Middle frontal gyrus (tissue), 1 donor: ENCODE results near the gene BAHD1.

Source experiments
- DNase-seq: peaks from one replicate; pipeline ENCODE4 v3.0.0-alpha.2; 2015; ENCODE audit warnings: low spot score; ENCODE audit errors: extremely low spot score

BAHD1 gene

GRCh38 chr15:40493089-40493840 is 52.5 kb downstream of the BAHD1 start:
- DNase-seq: no peak

DNA sequence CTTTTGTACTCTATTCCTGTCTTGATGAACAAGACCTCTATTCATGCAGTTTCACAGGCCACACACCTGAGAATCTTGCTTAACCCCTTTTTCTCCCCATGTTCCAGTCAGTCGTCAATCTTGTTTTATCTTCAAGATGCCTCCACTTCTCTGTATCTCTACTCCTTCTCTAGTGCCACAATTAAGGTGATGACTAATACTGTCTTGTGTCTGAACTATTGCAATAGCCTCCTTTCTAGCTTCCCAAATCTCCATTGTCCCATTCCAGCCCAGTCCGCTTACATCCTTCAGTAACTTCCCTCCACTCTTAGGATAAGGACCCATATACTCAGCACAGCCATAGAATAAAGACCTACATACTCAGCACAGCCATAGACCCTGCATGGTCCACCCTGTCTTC is 54.8 kb downstream of the BAHD1 start:
- no peak for DNase-seq

- no peak for DNase-seq
These were observed 57.7 kb downstream of the BAHD1 start for GRCh38 chr15:40498418-40498817.

DNA sequence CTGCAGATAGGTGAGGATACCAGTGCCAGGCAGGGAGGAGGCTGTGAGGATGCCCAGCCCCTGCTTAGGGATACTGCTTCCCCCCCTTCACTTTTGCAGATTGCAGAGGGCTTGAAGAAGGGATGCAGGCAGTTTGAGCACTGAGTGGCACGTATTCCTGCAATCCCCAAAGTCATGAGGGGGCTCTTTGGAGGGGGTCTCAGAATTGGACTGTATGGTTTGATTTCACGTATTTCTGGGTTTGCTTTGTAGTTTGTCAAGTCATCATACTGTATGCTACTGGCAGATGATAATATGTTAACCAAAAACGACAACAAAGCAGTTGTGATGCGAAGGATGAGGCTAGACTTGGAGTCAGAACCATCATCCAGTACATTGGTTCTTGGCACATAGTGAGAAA is 58.1 kb downstream of the BAHD1 start:
- no peak for DNase-seq

- no peak for DNase-seq
These were observed 59.2 kb downstream of the BAHD1 start for GRCh38 chr15:40499931-40500330.

- no peak for DNase-seq
These were observed 60.0 kb downstream of the BAHD1 start for GRCh38 chr15:40500568-40501330.

GRCh38 chr15:40501487-40501886 is 60.7 kb downstream of the BAHD1 start:
- DNase-seq: no peak

GRCh38 chr15:40506964-40507571 is 66.3 kb downstream of the BAHD1 start:
- peak; percentile 22 for DNase-seq

- no peak for DNase-seq
These were observed 67.5 kb downstream of the BAHD1 start for GRCh38 chr15:40508216-40508615.

- DNase-seq: no peak
These were observed 69.4 kb downstream of the BAHD1 start for GRCh38 chr15:40510201-40510600.

DNA sequence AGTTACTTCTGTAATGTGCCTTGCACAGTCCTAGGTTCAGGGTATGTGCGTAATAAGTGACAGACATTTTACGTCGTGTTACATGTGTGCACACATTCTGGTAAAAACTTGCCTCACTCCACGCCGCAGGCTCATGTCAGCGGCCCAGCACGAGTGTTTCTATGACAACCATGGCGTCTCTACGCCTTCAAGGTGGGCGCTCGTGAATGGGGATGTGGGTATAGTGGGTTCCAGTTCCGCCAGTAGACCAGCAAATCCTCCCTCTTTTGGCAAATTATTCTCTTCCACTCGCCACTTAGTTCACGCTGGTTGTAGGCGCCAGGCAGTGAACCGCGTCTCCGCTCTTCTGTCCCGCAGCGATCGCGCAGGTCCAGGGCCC is 70.3 kb downstream of the BAHD1 start:
- no peak for DNase-seq

- DNase-seq: no peak
These were observed 70.8 kb downstream of the BAHD1 start for GRCh38 chr15:40511472-40512133.

DNA sequence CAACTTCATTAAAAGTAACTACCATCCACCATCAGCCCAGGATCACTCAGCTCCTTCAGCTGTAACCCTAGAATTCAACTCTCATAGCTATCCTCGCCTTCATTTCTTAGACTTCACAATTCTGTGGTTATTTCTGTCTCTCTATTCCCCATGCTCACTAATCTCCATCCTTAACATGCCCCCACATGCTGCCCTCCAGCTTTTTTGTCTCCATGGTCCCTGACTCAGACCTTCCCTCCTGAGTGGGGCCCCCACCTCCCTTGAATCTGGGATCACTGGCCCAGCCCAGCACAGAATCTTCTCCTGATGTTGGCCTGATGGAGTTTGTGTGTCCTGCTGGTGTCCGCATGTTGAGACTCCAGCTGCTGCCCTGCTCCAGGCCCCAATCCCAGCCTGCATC is 71.7 kb downstream of the BAHD1 start:
- DNase-seq: no peak

- no peak for DNase-seq
These were observed 72.9 kb downstream of the BAHD1 start for GRCh38 chr15:40513609-40514008.

GRCh38 chr15:40516322-40516721 is 75.6 kb downstream of the BAHD1 start:
- no peak for DNase-seq
